Erythroblast (primary cell): ENCODE results near the gene NCOR2.

Source experiments
- DNase-seq, 2 experiments: peaks; one replicate each; lab custom pipeline; 2025; lab: John Stamatoyannopoulos, UW
- GATA1 ChIP-seq: IDR thresholded peaks from 2 replicates; pipeline ENCODE4 v1.6.1; 2011; ENCODE audit warnings: low read depth, mild to moderate bottlenecking, control low read depth, low read length, moderate library complexity
- POLR2A ChIP-seq: IDR thresholded peaks from 2 replicates; pipeline ENCODE4 v1.6.1; 2011; ENCODE audit warnings: mild to moderate bottlenecking, low read length

The NCOR2 gene

DNA sequence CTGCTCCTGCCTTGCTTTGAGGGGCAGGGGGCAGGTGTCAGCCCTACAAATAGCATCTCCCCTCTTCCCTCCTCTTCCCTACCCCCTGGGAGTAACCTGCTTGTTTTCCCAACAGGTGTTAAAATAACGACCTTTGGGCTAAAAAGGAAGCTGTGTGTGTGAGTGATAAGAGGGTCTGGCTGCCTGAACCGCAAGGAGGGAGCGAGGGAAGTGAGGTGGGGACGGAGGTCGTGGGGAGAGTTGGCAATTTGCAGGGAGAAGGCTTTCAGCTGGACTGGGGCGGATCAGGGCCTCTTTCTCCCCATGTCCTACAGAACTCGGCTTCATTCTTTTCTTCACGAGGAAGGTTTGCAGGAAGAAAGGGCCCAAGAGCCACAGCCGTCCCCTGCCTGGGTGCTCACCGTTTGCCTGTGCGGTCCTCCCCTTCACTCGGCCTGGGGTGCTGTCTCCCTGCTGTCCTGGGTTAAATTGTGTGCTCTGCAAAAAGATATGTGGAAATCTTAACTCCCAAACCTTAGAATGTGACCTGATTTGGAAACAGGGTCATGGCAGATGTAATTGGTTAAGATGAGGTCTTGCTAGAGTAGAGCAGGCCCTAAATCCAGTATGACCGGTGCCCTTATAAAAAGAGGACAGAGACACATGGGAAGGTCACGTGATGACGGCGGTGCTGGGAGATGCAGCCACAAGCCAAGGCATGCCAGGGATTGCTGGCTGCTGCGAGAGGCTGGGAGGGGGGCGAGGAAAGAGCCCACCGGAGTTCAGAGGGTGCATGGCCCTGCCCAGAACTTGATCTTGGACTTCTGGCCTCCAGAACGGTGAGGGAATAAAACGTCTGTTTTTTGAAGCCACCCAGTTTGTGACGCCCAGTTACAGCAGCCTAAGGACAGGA lies 38.7 kb upstream of the NCOR2 start:
- no peak for DNase-seq
- no peak for TF ChIP-seq POLR2A
- no peak for TF ChIP-seq GATA1

DNA sequence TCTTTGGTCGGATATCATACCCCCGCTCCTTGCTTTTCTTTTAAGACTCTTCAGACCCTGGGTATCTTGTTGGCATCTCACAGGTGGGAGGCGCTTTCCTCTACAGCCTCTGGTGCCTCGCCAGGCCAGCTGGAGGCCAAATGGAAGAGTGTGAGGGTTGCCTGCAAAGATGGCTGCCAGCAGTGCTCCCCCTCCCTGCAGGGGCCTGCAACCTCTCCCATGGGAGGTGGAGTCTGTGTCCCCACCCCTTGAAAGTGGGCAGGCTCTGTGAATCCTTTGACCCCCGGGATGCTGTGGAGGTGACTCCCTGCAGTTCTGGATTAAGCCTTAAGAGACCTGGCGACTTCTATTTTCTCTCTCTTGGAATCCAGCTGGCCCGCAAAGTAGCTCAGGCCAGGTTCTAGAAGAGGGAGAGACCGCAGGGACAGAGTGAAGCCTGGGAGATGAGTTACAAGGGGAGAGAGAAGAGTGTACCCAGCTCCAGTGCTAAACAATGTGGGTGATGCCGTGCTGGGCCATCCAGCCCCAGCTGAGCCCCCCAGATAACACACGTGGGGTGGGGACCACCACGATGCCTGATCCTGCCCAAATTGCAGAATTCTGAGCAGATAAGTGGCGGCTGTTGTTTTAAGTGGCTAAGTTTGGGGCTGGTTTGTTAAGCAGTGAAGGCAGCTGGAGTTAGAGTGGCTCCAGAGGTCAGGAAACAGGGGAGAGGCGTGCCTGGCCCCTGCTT lies 37.9 kb upstream of the NCOR2 start:
- no peak for TF ChIP-seq GATA1
- TF ChIP-seq POLR2A, result no peak
- DNase-seq, result peak in 1 of 2 experiments; percentile 55

DNA sequence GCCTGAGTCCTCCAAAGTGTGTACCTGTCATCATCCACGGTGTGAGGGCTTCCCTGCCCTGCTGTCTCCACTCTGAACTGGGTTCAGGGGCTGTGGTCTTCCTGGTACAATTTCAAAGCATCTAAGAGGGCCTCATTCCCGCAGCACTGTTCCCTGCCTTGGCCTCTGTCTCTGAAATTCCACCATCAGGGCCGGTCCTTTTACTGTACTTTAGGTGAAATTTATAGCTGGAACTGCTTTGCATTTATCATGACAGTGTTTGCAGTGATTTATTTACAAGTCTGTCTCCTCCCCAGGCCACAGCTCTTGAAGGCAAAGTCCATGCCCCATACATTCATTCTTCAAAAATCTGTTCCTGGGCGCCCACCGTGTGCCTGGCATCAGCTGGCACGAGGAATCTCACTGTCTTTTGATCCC lies 36.9 kb upstream of the NCOR2 start:
- no peak for DNase-seq
- TF ChIP-seq GATA1, result no peak
- no peak for TF ChIP-seq POLR2A

DNA sequence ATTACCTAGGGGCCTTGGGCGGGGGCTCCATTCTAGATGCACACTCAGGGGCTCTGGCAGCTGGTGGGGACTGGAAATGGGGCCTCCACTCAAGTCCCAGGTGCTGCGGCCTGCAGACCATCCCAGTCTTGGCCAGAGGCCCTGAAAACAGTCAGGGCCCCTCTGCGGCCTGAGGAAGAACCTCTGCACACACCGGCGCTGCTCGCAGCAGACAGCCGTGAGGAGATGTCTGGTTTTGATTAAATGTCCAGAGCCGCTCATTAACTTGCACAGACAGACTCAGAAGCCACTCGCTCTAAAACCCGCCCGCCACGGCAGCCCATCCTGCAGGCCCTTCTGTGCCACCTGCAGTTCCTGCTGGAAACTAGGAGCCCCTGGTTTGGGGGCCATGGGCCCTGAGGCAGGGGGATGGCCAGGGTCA lies 36.4 kb upstream of the NCOR2 start:
- no peak for TF ChIP-seq GATA1
- no peak for TF ChIP-seq POLR2A
- no peak for DNase-seq

DNA sequence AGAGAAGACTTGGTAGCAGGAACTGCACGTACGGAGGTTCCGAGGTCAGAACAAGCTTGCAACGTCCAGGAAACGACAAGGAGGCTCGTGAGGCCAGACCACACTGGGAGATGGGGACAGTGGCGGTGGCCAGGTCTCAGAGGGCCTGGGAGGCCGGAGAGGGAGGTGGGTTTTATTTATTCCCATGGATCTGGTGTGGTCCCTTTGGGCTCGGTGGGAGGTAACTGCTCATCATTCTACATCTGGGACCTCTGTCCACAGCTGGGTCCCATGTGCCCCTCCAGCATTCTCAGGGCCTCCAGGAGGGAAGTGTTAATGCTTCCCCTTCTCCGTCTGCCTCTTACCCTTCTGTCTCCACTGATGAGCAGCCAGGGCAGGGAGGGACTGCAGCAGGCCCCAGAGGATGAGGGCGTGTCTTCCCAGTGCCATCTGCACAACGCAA lies 35.7 kb upstream of the NCOR2 start:
- TF ChIP-seq GATA1, result no peak
- TF ChIP-seq POLR2A, result no peak

DNA sequence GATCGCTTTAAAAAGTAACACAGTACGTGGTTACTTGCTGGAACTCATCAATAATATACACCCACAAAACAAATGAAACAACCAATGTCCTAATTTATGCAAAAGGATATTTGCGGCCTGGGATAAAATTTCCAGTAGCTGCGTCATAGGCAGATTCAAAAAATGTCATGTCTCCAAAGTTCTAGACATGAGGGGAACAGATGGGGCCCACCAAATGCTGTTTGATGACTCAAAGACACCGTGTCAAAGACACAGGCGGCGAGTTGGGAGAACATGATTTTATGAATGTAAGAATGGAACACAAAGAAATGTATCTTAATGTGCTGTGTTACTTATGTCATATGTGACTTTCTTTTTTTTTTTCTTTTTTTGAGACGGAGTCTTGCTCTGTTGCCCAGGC lies 34.3 kb upstream of the NCOR2 start:
- TF ChIP-seq GATA1, result no peak
- TF ChIP-seq POLR2A, result no peak
- no peak for DNase-seq

More for the DNA sequence above, 35.7 kb upstream of the NCOR2 start:
- no peak for DNase-seq

DNA sequence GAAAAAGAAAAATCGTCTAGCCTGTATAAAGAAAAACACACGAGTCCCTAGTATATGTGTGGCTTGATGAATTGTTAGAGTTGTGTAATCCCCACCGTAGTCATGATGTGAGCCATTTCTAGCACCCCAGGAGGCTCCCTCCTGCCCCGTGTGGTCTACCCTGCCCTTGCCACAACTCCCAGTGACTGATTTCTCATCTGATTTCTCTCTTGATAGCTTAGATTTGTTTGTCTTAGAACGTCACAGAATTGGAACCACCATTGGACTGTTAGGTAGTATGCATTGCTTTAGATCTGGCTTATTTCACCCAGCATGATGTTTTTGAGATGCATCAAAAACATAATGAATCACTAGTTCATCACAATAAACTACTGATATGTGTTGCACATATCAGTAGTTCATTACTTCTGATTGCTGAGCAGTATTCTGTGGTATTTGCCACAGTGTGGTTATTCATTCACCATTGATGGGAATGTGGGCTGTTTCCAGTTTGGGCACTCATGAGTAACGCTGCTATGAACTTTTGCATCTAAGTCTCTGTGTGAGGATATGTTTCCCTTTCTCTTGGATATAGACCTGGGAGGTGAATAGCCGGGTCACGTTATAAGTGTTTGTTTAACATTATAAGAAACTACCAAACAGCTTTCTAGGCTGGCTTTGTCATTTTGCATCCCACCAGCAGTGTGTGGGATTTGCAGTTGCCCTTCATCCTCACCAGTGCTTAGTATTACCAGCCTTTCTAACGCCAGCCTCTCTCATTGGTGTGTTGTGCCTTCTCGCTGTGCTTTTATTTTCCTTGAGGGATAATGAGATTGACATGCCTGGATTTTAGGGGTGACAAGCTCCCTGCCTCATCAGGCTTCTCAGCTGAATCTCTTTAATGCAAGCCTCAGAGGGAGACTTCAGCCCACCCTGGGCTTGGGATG lies 31.9 kb upstream of the NCOR2 start:
- DNase-seq, result no peak
- no peak for TF ChIP-seq POLR2A
- TF ChIP-seq GATA1, result no peak

DNA sequence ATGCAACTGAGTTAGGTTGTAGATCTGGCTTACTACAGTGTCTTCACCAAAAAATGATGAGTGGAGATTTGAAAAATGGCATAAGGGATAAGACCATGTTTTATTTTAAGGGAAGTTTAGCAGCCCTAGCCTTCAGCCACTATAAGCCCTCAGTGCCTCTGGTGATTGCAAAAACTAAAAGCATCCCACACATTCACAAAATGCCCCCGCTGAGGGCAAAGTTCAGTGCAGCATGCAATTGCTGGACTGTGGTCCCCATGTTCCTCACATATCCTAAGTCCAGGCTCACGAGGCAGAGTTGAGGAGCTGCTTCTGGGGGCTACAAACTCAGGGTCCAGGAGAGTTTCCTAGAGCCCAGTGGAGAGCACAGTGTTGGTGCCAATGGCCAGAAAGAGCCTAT lies 29.6 kb upstream of the NCOR2 start:
- DNase-seq, result no peak
- no peak for TF ChIP-seq POLR2A

DNA sequence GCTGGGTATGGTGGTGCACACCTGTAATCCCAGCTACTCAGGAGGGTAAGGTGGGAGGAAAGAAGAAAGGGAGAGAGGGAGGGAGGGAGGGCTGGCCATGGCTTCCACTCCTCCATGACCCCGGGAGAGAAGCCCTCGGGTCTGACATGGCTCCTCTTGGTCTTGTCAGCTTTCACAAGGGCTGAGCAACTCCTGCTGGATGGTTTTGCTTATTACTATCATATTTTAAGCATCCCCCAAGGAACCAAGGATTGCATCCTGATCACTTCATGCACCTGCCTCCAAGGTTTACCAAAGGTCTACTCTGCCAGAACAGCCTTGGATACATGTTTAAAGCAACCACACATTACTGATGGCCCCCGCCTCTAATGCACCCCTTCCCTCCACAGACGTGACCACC lies 28.0 kb upstream of the NCOR2 start:
- DNase-seq, result no peak
- TF ChIP-seq POLR2A, result no peak

DNA sequence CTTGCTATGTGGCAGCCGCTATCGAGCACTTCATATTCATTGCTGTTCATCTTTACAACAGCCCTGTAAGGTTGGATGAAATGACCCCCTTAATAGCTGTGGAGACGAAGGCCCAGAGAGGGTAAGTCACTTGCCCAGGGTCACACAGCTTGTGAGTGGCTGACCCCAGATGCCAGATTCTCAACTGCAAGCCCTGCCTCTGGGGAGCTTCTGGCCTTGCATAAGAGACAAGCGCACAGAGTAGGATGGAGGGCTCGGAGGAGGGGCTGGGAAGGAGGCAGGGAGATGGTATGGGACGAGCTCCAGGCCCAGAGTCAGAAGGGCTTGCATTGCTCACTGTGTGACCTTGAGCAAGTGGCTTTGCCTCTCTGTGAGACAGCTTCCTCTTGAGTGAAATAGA lies 27.4 kb upstream of the NCOR2 start:
- TF ChIP-seq POLR2A, result no peak
- no peak for TF ChIP-seq GATA1
- no peak for DNase-seq

DNA sequence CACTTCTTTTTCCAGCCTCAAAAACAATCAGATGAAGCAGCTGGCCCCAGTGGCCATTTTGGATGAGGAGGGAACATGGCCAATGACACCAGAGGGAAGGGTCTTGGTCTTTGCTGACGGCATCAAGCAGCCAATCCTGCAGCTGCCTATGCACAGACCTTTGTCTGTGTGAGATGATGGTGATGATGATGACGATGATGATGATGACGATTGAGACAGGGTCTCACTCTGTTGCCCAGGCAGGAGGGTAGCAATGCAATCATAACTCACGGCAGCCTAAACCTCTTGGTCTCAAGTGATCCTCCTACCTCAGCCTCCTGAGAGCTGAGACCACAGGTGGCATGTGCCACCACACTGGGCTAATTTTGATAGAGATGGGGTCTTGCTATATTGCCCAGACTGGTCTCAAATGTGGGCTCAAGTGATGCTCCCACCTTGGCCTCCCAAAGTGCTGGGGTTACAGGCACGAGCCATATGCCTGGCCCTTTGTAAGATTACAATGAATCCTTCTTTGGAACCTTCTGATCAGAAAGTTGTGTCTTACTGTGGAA lies 26.5 kb upstream of the NCOR2 start:
- DNase-seq, result no peak
- TF ChIP-seq POLR2A, result no peak
- TF ChIP-seq GATA1, result no peak

DNA sequence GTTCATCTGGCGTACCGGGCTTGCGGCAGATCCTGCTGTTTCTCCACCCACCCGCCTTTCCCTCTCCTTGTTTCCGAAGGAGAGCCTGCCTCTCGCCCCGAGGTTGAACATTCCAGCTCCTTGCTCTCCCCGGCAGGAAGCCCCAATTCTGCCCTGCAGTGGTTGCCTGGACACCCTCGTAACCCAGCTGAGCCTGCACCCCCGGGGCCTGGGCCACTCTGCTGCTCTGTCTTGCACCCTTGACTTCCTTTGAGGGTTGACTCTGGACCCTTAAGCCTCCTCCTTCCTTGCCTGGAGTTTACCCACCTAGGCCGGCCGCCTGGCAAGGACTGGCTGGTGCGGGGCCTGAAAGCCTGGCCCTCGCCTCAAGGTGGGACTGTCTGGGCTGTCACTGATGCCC lies 25.8 kb upstream of the NCOR2 start:
- TF ChIP-seq POLR2A (no peak), GATA1 (no peak)
- DNase-seq, result no peak
